NCI-H2107 (cell line): ENCODE results near the gene DHRSX.
"Not testable (repeated sequence)": the region's sequence is repeated elsewhere in the genome, so short reads cannot be mapped to it uniquely, and the experiment has no call there.

Experiments used
- DNase-seq: peaks from one replicate; lab custom pipeline; 2025; lab: John Stamatoyannopoulos, UW

DHRSX gene

GRCh38 chrX:2497961-2498780 lies 2.6 kb downstream of the DHRSX start:
- DNase-seq: no peak

- DNase-seq: no peak
Observed at GRCh38 chrX:2495595-2495994, 5.2 kb downstream of the DHRSX start.

DNA sequence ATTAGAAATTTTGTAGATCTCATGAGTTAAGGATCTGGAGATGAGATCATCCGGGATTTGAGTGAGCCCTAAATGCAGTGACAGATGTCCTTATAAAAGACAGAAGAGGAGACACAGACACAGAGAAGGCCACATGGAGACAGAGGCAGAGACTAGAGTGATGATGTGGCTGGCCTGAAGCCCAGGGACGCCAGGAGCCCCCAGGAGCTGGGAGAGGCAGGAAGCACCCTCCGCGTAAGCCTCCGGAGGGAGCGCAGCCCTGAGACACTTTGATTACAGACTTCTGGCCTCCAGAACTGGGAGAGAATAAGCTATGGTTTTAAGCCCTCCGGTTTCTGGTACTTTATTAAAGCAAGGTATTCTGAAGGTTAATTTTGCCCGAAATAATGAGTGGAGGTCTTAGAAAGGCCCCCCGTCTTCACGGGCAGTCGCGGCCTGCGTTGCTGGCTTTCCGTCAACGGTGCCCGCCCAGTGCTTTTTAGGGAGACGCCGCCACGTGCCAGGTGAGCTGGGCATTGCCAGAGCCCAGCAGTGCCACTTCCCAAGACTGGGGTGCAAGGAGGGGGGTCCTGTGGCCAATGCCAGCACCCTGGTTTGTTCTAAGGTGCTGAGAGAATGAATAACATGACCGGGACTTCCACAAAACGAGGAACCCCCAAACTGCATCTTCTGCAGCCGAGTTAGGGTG lies 8.1 kb downstream of the DHRSX start:
- no peak for DNase-seq

DNA sequence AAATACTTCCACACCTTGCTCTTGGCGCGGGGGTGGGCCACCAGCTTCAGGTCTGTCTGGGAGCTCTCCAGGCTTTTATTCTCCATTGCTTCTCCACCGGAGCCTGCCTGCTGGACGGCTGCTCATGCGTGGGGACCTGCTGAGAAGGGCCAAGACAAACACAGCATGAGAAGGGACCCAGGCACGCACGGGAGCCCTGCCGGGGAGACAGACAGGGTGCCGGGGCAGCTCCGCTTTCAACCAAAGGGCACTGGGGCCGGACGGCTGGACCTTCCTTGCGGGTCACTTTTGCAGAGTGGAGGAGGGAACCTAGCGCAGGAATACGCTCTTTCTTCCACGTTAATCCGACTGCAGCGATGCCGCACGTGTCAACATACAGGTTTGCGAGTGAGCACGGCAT lies 10.1 kb downstream of the DHRSX start:
- no peak for DNase-seq

- DNase-seq: no peak
Observed at GRCh38 chrX:2489446-2490445, 11.0 kb downstream of the DHRSX start.

GRCh38 chrX:2488621-2489285 lies 12.0 kb downstream of the DHRSX start:
- DNase-seq: no peak

DNA sequence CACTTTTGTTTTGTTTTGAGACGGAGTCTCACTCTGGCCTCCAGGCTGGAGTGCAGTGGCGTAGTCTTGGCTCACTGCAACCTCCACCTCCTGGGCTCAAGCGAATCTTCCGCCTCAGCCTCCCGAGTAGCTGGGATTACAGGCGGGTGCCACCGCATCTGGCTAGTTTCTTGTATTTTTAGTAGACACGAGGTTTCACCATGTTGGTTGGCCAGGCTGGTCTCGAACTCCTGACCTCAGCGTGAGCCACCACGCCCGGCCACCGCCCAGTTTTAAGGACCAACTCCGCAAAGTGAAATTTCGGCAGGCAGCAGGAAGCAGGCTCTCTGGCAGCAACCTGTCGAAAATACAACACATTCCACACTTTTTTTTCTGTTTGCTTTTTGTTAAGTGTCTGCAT lies 13.4 kb downstream of the DHRSX start:
- DNase-seq: no peak

GRCh38 chrX:2486476-2487133 lies 14.2 kb downstream of the DHRSX start:
- no peak for DNase-seq

DNA sequence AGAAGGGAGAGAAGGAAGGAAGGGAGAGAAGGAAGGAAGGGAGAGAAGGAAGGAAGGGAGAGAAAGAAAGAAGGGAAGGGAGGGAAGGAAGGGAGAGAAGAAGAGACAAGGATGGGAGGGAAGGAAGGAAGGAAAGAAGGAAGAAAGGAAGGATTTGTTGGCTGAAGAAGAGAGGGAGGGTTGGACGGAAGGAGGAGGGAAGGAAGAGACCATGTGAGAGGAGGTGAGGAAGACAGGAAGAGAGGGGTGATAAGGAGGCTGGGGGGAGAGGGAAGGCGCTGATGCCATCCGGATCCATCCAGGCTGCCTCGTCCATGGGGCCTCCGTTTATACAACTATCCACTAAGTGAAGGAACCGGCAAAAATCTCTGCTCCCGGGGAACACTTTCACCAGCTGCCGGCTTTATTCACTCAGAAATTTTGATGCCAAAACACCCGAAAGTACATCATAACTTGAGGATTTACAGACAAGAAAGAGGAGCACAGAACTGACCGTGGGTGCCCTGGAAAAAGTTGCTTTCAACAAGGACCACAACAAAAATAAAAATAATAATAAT lies 14.9 kb downstream of the DHRSX start:
- no peak for DNase-seq

DNA sequence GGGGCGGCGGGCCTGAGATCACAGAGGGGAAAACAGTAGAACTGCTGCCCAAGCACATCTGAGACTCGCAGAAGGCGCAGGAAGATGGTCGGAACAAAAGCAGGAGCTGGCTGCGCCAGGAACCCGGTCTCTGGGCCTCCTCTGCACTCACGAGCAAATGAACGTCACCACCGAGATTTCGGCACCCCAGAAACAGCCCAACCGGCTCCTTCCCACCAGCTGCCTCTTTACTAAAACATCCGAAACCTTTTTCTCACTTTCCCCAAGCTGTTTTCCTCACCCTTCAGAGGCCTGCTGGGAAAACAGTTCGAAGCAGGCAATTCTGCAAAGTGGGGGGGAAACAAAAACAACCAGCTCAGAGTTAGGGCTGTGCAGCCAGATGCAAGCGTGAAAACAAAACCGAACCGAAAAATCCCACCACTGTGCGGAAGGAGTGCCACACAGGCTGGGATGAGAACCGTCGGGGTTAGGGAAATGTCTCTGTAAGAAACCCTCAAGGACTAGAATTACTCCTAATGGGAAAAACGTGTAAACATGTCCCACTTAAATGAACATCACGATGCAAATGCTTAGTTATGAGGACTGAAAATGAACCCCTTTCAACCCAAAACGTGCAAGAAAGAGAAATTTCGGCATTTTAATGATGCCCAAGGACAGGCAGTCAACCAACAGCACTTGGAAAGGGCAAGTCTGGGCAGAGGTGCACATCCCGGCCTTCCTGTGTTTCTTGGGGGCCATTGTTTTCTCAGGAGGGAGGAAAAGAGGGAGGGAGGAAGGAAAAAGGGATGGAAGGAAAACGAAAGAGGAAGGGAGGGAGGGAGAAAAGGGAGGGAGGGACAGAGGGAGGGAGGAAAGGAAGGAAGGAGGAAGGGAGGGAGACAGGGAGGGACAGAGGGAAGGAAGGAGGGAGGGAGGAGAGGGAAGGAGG lies 15.8 kb downstream of the DHRSX start:
- DNase-seq: no peak

DNA sequence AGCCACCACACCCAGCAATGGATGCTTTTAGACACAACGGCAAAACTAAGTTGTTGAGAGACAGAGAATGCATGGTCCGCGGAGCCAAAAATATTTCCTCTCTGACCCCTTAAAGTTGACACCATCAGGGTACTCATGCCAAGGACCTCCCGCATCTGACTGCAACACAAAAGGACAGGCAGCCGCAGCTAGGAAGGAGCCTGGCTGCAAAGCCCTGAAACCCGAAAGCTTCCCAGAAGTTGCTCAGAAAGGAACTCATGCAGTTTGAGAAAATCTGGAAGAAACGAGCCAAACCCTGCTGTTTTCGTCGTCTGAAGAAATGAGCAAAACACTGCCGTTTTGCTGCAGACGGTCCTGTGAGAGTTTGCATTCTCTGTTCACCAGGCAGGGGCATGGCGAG lies 16.5 kb downstream of the DHRSX start:
- no peak for DNase-seq

- DNase-seq: no peak
Observed at GRCh38 chrX:2483398-2484060, 17.2 kb downstream of the DHRSX start.

GRCh38 chrX:2481597-2481996 lies 19.2 kb downstream of the DHRSX start:
- DNase-seq: not testable (repeated sequence)

- not testable (repeated sequence) for DNase-seq
Observed at GRCh38 chrX:2479982-2480381, 20.8 kb downstream of the DHRSX start.

- no peak for DNase-seq
Observed at GRCh38 chrX:2479420-2479780, 21.4 kb downstream of the DHRSX start.

- no peak for DNase-seq
Observed at GRCh38 chrX:2478546-2479419, 22.0 kb downstream of the DHRSX start.

DNA sequence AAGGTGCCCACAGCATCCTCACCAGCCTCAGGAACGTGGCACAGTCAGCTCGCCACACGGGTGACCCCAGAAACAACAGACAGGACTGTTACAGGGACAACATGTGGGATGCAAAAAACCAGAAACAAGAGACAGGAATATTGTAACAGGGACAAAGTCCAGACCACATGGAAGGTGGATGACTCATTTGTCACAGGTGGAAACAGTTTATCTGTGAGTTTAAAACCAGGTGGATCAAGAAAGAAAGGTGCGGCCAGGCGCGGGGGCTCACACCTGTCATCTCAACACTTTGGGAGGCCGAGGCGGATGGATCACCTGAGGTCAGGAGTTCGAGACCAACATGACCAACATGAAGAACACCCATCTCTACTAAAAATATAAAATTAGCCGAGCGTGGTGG lies 23.5 kb downstream of the DHRSX start:
- DNase-seq: not testable (repeated sequence)
